Ramos (cell line): ENCODE results near the gene RCL1.

ENCODE experiments used
- in situ Hi-C: fragments of 300-500 bp; cut with MboI; formaldehyde crosslinking; loops from one replicate; pipeline ENCODE4 v1.14.3; 2022; ENCODE audit warnings: low sequenced_read_pairs; ENCODE audit not compliant: unreplicated experiment

Gene RCL1

GRCh38 chr9:4792572-4793458, at the start of gene RCL1:
Gene RCL1, plus strand, starts transcription at chr9:4792944. Its CDS starts 148 bp downstream, at chr9:4793092.
- in situ Hi-C loops = no loop called here

- in situ Hi-C loops = loop anchor here (10.0 kb wide), 1 partner anchor 691 kb away; the partner anchor contains the start of gene PLGRKT
Observed at GRCh38 chr9:4743131-4743875, 49.4 kb upstream of the RCL1 start.

GRCh38 chr9:4746278-4747030, 46.3 kb upstream of the RCL1 start:
- in situ Hi-C loops = loop anchor here (10.0 kb wide), 1 partner anchor 688 kb away; the partner anchor contains the start of gene PLGRKT

- in situ Hi-C loops = loop anchor here (10.0 kb wide), 1 partner anchor 686 kb away; the partner anchor contains the start of gene PLGRKT
Observed at GRCh38 chr9:4748612-4749011, 44.1 kb upstream of the RCL1 start.

GRCh38 chr9:4750023-4750673, 42.6 kb upstream of the RCL1 start:
- in situ Hi-C loops = loop anchor here (10.0 to 25.0 kb wide), 2 partner anchors 435 to 587 kb away; partner anchors contain the start of genes INSL6 and RLN1

- in situ Hi-C loops = loop anchor here (10.0 to 25.0 kb wide), 2 partner anchors 430 to 583 kb away; partner anchors contain the start of genes INSL6 and RLN1
Observed at GRCh38 chr9:4754530-4754929, 38.2 kb upstream of the RCL1 start.

GRCh38 chr9:4755026-4755609, 37.6 kb upstream of the RCL1 start:
- in situ Hi-C loops = loop anchor here (10.0 to 25.0 kb wide), 2 partner anchors 430 to 582 kb away; partner anchors contain the start of genes INSL6 and RLN1

- in situ Hi-C loops = loop anchor here (10.0 to 25.0 kb wide), 2 partner anchors 428 to 581 kb away; partner anchors contain the start of genes INSL6 and RLN1
Observed at GRCh38 chr9:4756420-4756819, 36.3 kb upstream of the RCL1 start.

GRCh38 chr9:4760122-4760521, 32.6 kb upstream of the RCL1 start:
- in situ Hi-C loops = loop anchor here (5.0 to 25.0 kb wide), 4 partner anchors 165 to 837 kb away; partner anchors contain the start of genes JAK2 and RLN1

- in situ Hi-C loops = loop anchor here (5.0 to 25.0 kb wide), 4 partner anchors 163 to 835 kb away; partner anchors contain the start of genes JAK2 and RLN1
Observed at GRCh38 chr9:4762108-4762885, 30.4 kb upstream of the RCL1 start.

GRCh38 chr9:4762886-4763541, 29.7 kb upstream of the RCL1 start:
- in situ Hi-C loops = loop anchor here (5.0 to 25.0 kb wide), 4 partner anchors 162 to 834 kb away; partner anchors contain the start of genes JAK2 and RLN1

- in situ Hi-C loops = loop anchor here (5.0 to 25.0 kb wide), 4 partner anchors 161 to 833 kb away; partner anchors contain the start of genes JAK2 and RLN1
Observed at GRCh38 chr9:4764033-4764432, 28.7 kb upstream of the RCL1 start.

- in situ Hi-C loops = loop anchor here (10.0 to 25.0 kb wide), 2 partner anchors 156 to 569 kb away; partner anchors contain the start of gene RLN1
Observed at GRCh38 chr9:4768681-4769080, 24.1 kb upstream of the RCL1 start.

GRCh38 chr9:4769321-4770080, 23.2 kb upstream of the RCL1 start:
- in situ Hi-C loops = loop anchor here (10.0 to 25.0 kb wide), 2 partner anchors 155 to 568 kb away; partner anchors contain the start of gene RLN1

- in situ Hi-C loops = loop anchor here (25.0 kb wide), 1 partner anchor 566 kb away; the partner anchor contains the start of gene RLN1
Observed at GRCh38 chr9:4771788-4772187, 21.0 kb upstream of the RCL1 start.

- in situ Hi-C loops = loop anchor here (25.0 kb wide), 1 partner anchor 563 kb away; the partner anchor contains the start of gene RLN1
Observed at GRCh38 chr9:4774209-4774608, 18.5 kb upstream of the RCL1 start.
